K562 (cell line): ENCODE measurements around the gene MALRD1. TPM values are rescaled to one million over a fixed set of nuclear protein-coding genes. Genes with fewer than 3 reads are reported as not detected.
"Not testable (repeated sequence)": the region's sequence is repeated elsewhere in the genome, so short reads cannot be mapped to it uniquely, and the experiment has no call there.

Experiments
- ATAC-seq: fragments of 200-7000 bp; cut with Tn5 transposase; 3 replicates; pipeline ENCODE4 v1.9.1; 2020; ENCODE audit warnings: moderate library complexity
- BruUV-seq: library from RNA; stranded (reverse); fragments of 400-500 nt; replicated peaks from 2 replicates; lab custom pipeline; 2021; lab: Mats Ljungman, UMichigan
- CTCF ChIA-PET: fragments of 300-600 bp; formaldehyde crosslinking; extraction: SDS; loops from one replicate; lab custom pipeline; 2021; ENCODE audit warnings: low intra/inter-chr PET ratio; lab: Yijun Ruan, JAX
- POLR2A ChIA-PET: fragments of 300-600, 350-650 bp; sonication (Branson Sonifier 250); formaldehyde crosslinking; extraction: SDS; loops from one replicate; lab custom pipeline; 2021; ENCODE audit warnings: antibody characterized with exemption, inconsistent platforms; lab: Yijun Ruan, JAX
- DNase-seq, 4 experiments: peaks; one replicate each; pipeline versions ENCODE4 v3.0.0 to v3.0.0-alpha.2; 2011 to 2018; ENCODE audit warnings: low spot score in 3 of 4, mixed read lengths in 3 of 4; ENCODE audit errors: extremely low read depth in 1 of 4
- FAIRE-seq: peaks from 2 replicates; lab custom pipeline; 2011; peaks lifted over from hg19 to GRCh38; lab: Jason Lieb, UNC
- H2AFZ ChIP-seq: 2 replicates; pipeline ENCODE4 v1.6.0; 2011; ENCODE audit warnings: low read depth, low read length, control low read depth, inconsistent platforms
- H3K27ac ChIP-seq: fragments of 200-600 bp; 3 replicates; pipeline ENCODE4 v1.8.0; 2011; ENCODE audit warnings: low read depth, mild to moderate bottlenecking, control low read depth, inconsistent platforms, low read length, moderate library complexity, mixed read lengths; ENCODE audit errors: extremely low read depth
- H3K27me3 ChIP-seq, 2 experiments: fragments of 300-600 bp in 1 of 2; 2 replicates in 1 of 2; 3 replicates in 1 of 2; pipeline versions ENCODE4 v1.6.0 to v1.8.0; 2011; ENCODE audit warnings: inconsistent platforms in 2 of 2, low read length in 2 of 2, mild to moderate bottlenecking in 1 of 2, mixed read lengths in 1 of 2, moderate library complexity in 1 of 2; ENCODE audit not compliant: control insufficient read depth in 2 of 2, insufficient read depth in 2 of 2
- H3K36me3 ChIP-seq: fragments of 300-600 bp; 3 replicates; pipeline ENCODE4 v1.8.0; 2011; ENCODE audit warnings: mild to moderate bottlenecking, low read length, inconsistent platforms; ENCODE audit not compliant: control insufficient read depth, insufficient read depth
- H3K4me1 ChIP-seq, 2 experiments: fragments of 200-600 bp in 1 of 2; replicated peaks in 1 of 2; 2 replicates in 1 of 2; 3 replicates in 1 of 2; pipeline versions ENCODE4 v1.5.1 to v1.8.0; 2011; ENCODE audit warnings: inconsistent platforms in 2 of 2, low read length in 2 of 2, mild to moderate bottlenecking in 1 of 2, mixed read lengths in 1 of 2, moderate library complexity in 1 of 2; ENCODE audit not compliant: control insufficient read depth in 2 of 2, insufficient read depth in 2 of 2
- H3K4me2 ChIP-seq: 2 replicates; pipeline ENCODE4 v1.6.1; 2011; ENCODE audit warnings: low read length, control low read depth, inconsistent platforms, mixed read lengths; ENCODE audit not compliant: insufficient read depth
- H3K4me3 ChIP-seq: fragments of 200-600 bp; sonication (generic), shearing (Covaris generic); 2 replicates; pipeline ENCODE4 v1.5.1; 2016; ENCODE audit warnings: control low read depth, inconsistent platforms
- H3K79me2 ChIP-seq: fragments of 200-600 bp; 3 replicates; pipeline ENCODE4 v1.8.0; 2011; ENCODE audit warnings: low read length, inconsistent platforms; ENCODE audit not compliant: control insufficient read depth, insufficient read depth
- H3K9ac ChIP-seq, 2 experiments: 2 replicates each; pipeline versions ENCODE4 v1.6.0 to v1.6.1; 2011; ENCODE audit warnings: low read depth in 2 of 2, low read length in 2 of 2, control low read depth in 1 of 2, inconsistent platforms in 1 of 2, mild to moderate bottlenecking in 1 of 2, mixed read lengths in 1 of 2; ENCODE audit not compliant: insufficient read depth in 1 of 2
- H3K9me1 ChIP-seq: one replicate; pipeline ENCODE4 v1.6.0; 2011; ENCODE audit warnings: inconsistent platforms, mild to moderate bottlenecking, low read length, moderate library complexity; ENCODE audit not compliant: control insufficient read depth, insufficient read depth
- H3K9me3 ChIP-seq: replicated peaks from 2 replicates; pipeline ENCODE4 v1.5.1; 2011; ENCODE audit warnings: low read depth, low read length, inconsistent platforms; ENCODE audit not compliant: control insufficient read depth, insufficient read depth
- H4K20me1 ChIP-seq: replicated peaks from 2 replicates; pipeline ENCODE4 v1.6.1; 2011; ENCODE audit warnings: low read length, inconsistent platforms, mixed read lengths; ENCODE audit not compliant: control insufficient read depth, insufficient read depth
- BRD9 ChIP-seq: fragments of 450-650 bp; IDR thresholded peaks from 2 replicates; pipeline ENCODE4 v1.6.1; 2018; ENCODE audit warnings: low read depth; ENCODE audit not compliant: partially characterized antibody
- FOXA3 ChIP-seq, 2 experiments: fragments of 450-650 bp in 1 of 2; sonication (generic) in 1 of 2; formaldehyde crosslinking; IDR thresholded peaks in 1 of 2; conservative IDR thresholded peaks in 1 of 2; 2 replicates each; pipeline versions ENCODE4 v1.4.0 to v1.8.0; 2020 to 2022; ENCODE audit warnings: mild to moderate bottlenecking in 2 of 2, missing genetic modification reagents in 1 of 2
- FOXK1 ChIP-seq: sonication (generic); formaldehyde crosslinking; IDR thresholded peaks from 2 replicates; pipeline ENCODE4 v1.8.0; 2022; ENCODE audit warnings: missing genetic modification reagents, mild to moderate bottlenecking, borderline replicate concordance
- PHB2 ChIP-seq: fragments of 450-650 bp; IDR thresholded peaks from 2 replicates; pipeline ENCODE4 v1.6.1; 2017; ENCODE audit warnings: low read depth
- THRAP3 ChIP-seq: fragments of 450-650 bp; IDR thresholded peaks from 2 replicates; pipeline ENCODE4 v1.6.1; 2016; ENCODE audit warnings: mild to moderate bottlenecking, inconsistent platforms, borderline replicate concordance
- ZKSCAN8 ChIP-seq: fragments of 200-800 bp; sonication (Bioruptor generic); IDR thresholded peaks from 2 replicates; pipeline ENCODE4 v1.6.1; 2016; ENCODE audit warnings: missing genetic modification characterization, missing compliant biosample characterization
- ZNF431 ChIP-seq: sonication (generic); formaldehyde crosslinking; IDR thresholded peaks from 2 replicates; pipeline ENCODE4 v1.8.0; 2022; ENCODE audit warnings: mild to moderate bottlenecking, missing genetic modification reagents
- ZNF609 ChIP-seq: sonication (generic); formaldehyde crosslinking; IDR thresholded peaks from 2 replicates; pipeline ENCODE4 v1.8.1; 2023; ENCODE audit warnings: missing genetic modification reagents, mild to moderate bottlenecking, borderline replicate concordance
- whole genome bisulfite sequencing: fragments of 100-300 bp; shearing (Covaris generic); methylation state at CpG from one replicate; pipeline ENCODE4 v1.1.6; 2016; ENCODE audit warnings: low coverage, mixed read lengths; ENCODE audit not compliant: insufficient coverage; ENCODE audit errors: missing lambda C conversion rate; 5-methylcytosine and 5-hydroxymethylcytosine counted together
- in situ Hi-C: fragments of 300-500 bp; cut with MboI; formaldehyde crosslinking; loops from 4 replicates; pipeline ENCODE4 v1.15.0; 2018; ENCODE audit warnings: inconsistent platforms, mixed read lengths
- intact Hi-C: fragments of 100-400 bp; cut with micrococcal nuclease; formaldehyde crosslinking; loops from 2 replicates; pipeline ENCODE4 v1.14.2; 2022
- polyA plus RNA-seq, 8 experiments: library from polyadenylated mRNA; depleted of rRNA in 4 of 8; stranded (reverse) in 5 of 8; unstranded in 3 of 8; fragments of >200 nt; fragmentation: Nextera tagmentation in 2 of 8; fragmentation: Illumina TruSeq in 1 of 8; extraction: Ambion mirVana in 2 of 8; extraction: Trizol in 1 of 8; gene quantifications; 2 replicates each; pipeline versions ENCODE4 v1.2.1 to v1.2.3, GENCODE V29; 2011 to 2014; ENCODE audit warnings: inconsistent platforms in 1 of 8, missing spikeins in 1 of 8
- total RNA-seq, 7 experiments: library from RNA; depleted of rRNA in 6 of 7; stranded (reverse); fragments of >200 nt in 6 of 7; fragmentation: Illumina TruSeq in 2 of 7; extraction: Trizol in 2 of 7; gene quantifications; 2 replicates each; pipeline versions ENCODE4 v1.2.1 to v1.2.3, GENCODE V29; 2011 to 2021; ENCODE audit warnings: low replicate concordance in 1 of 7

Gene MALRD1
- total and polyA plus RNA-seq, 9 of the 15 experiments (the other 6 are each of a cell fraction or from before 2014, with no cell fraction given), result not detected

GRCh38 chr10:19510005-19510732, 461.6 kb downstream of the MALRD1 start:
- CTCF ChIA-PET, H3K27me3 ChIP-seq, H2AFZ ChIP-seq, FAIRE-seq, H3K27ac ChIP-seq, DNase-seq, H3K4me2 ChIP-seq, H3K4me1 ChIP-seq, H4K20me1 ChIP-seq, BruUV-seq, H3K9me1 ChIP-seq, intact Hi-C loops, H3K36me3 ChIP-seq, H3K9ac ChIP-seq, in situ Hi-C loops, ATAC-seq, H3K79me2 ChIP-seq, H3K9me3 ChIP-seq, H3K4me3 ChIP-seq, POLR2A ChIA-PET: not testable (repeated sequence)
- 0% methylated on average over 4 of the region's 8 CpGs for WGBS

GRCh38 chr10:19518109-19518508, 469.5 kb downstream of the MALRD1 start:
- Histone ChIP-seq H3K27me3 (no peaks in the 10 kb centered on the region), H3K9ac (no peak overlapping the region), H3K4me2 (no peak overlapping the region), H3K79me2 (no peaks in the 10 kb centered on the region), H3K9me3 (0 out of 2 replicates have a peak, but pooled peaks cover 2% of the 10 kb centered on the region), H2AFZ (no peak overlapping the region), H3K27ac (no peak overlapping the region), H3K9me1 (no peaks in the 10 kb centered on the region), H3K4me1 (no peaks in the 10 kb centered on the region), H3K36me3 (no peaks in the 10 kb centered on the region), H3K4me3 (no peak overlapping the region), H4K20me1 (no peaks in the 10 kb centered on the region)
- in situ Hi-C loops (no loop called here), intact Hi-C loops (no loop called here)
- BruUV-seq, result no TSS peak
- no peak for ATAC-seq
- TF ChIP-seq FOXK1, result no peak
- TF ChIP-seq ZKSCAN8 (CRISPR knock-in tag), result no peak
- no peak for TF ChIP-seq ZNF431 (CRISPR knock-in tag)
- no peak for TF ChIP-seq FOXA3 (CRISPR knock-in tag; conservative IDR thresholded peaks at IDR 0.05 in 1 of 2, IDR thresholded peaks at IDR 0.05 in 1 of 2)
- TF ChIP-seq ZNF609, result no peak
- no peak for TF ChIP-seq PHB2
- no peak for TF ChIP-seq THRAP3
- TF ChIP-seq BRD9, result no peak
- CTCF ChIA-PET, result no interaction called here
- no peak for FAIRE-seq
- POLR2A ChIA-PET, result no interaction called here
- no peak for DNase-seq
